ENCODE results near the gene SELENOS. TPM values are rescaled to one million over a fixed set of nuclear protein-coding genes. Genes with fewer than 3 reads are reported as not detected.

The SELENOS gene
- total and polyA plus RNA-seq, 2 donors (not counting 3 experiments of a cell fraction or from before 2014, with no cell fraction given): 70.4 to 101 TPM

GRCh38 chr15:101255051-101255395 is 22.3 kb downstream of the SELENOS start:
- H3K27ac ChIP-seq (ENCODE audit: insufficient read depth, low read depth, low read length): no peak overlapping the region
- no TSS peak for BruUV-seq (replicated peaks)
- H3K9me3 ChIP-seq (replicated peaks; ENCODE audit: control insufficient read depth, insufficient read depth, low read length): no peaks in the 10 kb centered on the region
- peaks cover 22% of the 10 kb centered on the region for H3K4me1 ChIP-seq (ENCODE audit: control insufficient read depth, extremely low read depth, insufficient read depth, low read length)
- FAIRE-seq: no peak
- no peaks in the 10 kb centered on the region for H3K27me3 ChIP-seq (ENCODE audit: control insufficient read depth in 2 of 2, insufficient read depth in 2 of 2, low read length in 2 of 2)
- ChIA-PET CTCF (interaction anchor here (1.2 to 2.6 kb wide), 11 partner anchors 8 to 246 kb away, joined by 3 to 14 read pairs (median 6); no protein-coding TSS in a partner anchor), POLR2A (interaction anchor here (0.8 kb wide), 1 partner anchor 133 kb away, joined by 3 read pairs; no protein-coding TSS in a partner anchor)
- TF ChIP-seq EZH2 (IDR thresholded peaks at IDR 0.05; ENCODE audit: borderline replicate concordance, low read depth, low read length, severe bottlenecking) (no peak), GATA2 (IDR thresholded peaks at IDR 0.05; ENCODE audit: insufficient read depth, insufficient read length, low read depth, low read length) (no peak), POLR2A (IDR thresholded peaks at IDR 0.05; ENCODE audit: low read depth, low read length) (no peak), MAX (IDR thresholded peaks at IDR 0.05; ENCODE audit: insufficient read depth, insufficient read length) (no peak), MYC (IDR thresholded peaks at IDR 0.05; ENCODE audit: low read depth, low read length) (no peak), FOS (IDR thresholded peaks at IDR 0.05; ENCODE audit: borderline replicate concordance, insufficient read depth, low read length) (no peak), CTCF (IDR thresholded peaks at IDR 0.05; ENCODE audit: extremely low read depth in 1 of 2, insufficient read depth in 1 of 2, low read depth in 1 of 2, low read length in 2 of 2) (no peak), JUN (IDR thresholded peaks at IDR 0.05; ENCODE audit: borderline replicate concordance, insufficient read depth, insufficient read length, low read depth) (no peak), POLR2AphosphoS5 (IDR thresholded peaks at IDR 0.05; ENCODE audit: insufficient read depth, low read depth, low read length) (no peak)
- no peaks in the 10 kb centered on the region for H4K20me1 ChIP-seq (replicated peaks; ENCODE audit: control insufficient read depth, extremely low read depth, insufficient read depth, low read length)
- H2AFZ ChIP-seq (ENCODE audit: low read depth, low read length): no peak overlapping the region
- H3K9ac ChIP-seq (replicated peaks; ENCODE audit: extremely low read depth, insufficient read depth, low read length): no peak overlapping the region
- peaks cover 12% of the 10 kb centered on the region for H3K79me2 ChIP-seq (ENCODE audit: control insufficient read depth, insufficient read depth, low read length)
- no peaks in the 10 kb centered on the region for H3K36me3 ChIP-seq (ENCODE audit: control insufficient read depth in 2 of 2, extremely low read depth in 1 of 2, insufficient read depth in 2 of 2, low read length in 2 of 2)
- DNase-seq (ENCODE audit: low read depth, low spot score): no peak
- H3K4me2 ChIP-seq (ENCODE audit: insufficient read depth, low read length): no peak overlapping the region
- no peaks in the 10 kb centered on the region for H3K9me1 ChIP-seq (replicated peaks; ENCODE audit: control insufficient read depth, extremely low read depth, insufficient read depth, low read length)
- no peak overlapping the region for H3K4me3 ChIP-seq (replicated peaks in 1 of 3; ENCODE audit: insufficient read depth in 1 of 3, low read depth in 1 of 3, low read length in 3 of 3)
- intact Hi-C loops (cut with micrococcal nuclease): loop anchor here (5.0 to 10.0 kb wide), 2 partner anchors 183 to 650 kb away; partner anchors contain the start of genes ASB7 and LINS1
- dilution Hi-C loops (cut with MboI; ENCODE audit: extremely low pct_ligation_motif_present, low sequenced_read_pairs): no loop called here
